ENCODE data around the gene RECQL5.
A peak's percentile ranks its signal among the peaks of the same experiment; 100 is the strongest.

Gene RECQL5

DNA sequence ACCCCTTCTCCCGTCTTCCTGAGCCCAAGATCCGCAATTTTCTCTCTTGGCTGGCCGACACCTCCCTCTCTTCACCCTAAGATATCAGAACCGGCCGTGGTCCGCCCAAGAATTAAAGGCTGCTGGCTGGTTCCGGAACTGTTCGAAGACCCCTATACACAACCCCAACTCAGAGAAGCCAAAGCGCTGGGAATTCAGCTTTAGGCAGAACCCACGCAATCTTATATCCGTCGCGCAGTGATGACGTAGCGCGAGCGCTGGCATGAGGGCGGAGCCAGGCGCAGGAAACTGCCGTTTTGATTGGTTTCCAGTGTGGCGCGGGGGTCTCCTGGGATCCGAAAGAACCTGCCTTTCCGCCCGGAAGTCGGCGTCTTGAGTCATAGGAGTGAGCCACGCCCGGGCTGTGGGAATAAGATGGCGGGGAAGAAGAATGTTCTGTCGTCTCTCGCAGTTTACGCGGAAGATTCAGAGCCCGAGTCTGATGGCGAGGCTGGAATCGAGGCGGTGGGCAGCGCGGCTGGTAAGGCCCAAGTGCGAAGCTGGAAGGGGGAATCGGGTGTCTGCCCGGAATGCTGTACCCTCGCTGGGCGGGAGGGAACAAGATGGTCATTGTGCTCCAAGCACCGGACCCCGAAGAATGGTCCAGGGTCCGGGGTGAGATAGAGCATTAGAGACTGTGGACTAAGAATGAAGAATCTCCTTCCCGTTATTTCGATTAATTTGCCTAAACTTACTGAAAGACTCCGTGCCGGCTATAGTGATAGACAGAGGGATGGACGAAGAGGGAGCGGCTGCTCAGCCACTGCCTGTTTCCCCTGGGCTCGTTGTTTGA lies at the start of gene RECQL5, which contains the start of gene SAP30BP:
RECQL5 (minus strand) TSS at position 196 of the 832 bp plus-strand sequence. CDS start 597 bp downstream, outside the sequence.
SAP30BP (plus strand) TSS at position 380 of the 832 bp plus-strand sequence; CDS start at position 415, 35 bp downstream.
- DNase-seq (ENCODE audit: low read depth in 2 of 2), result peak; percentile 96 to 97

DNA sequence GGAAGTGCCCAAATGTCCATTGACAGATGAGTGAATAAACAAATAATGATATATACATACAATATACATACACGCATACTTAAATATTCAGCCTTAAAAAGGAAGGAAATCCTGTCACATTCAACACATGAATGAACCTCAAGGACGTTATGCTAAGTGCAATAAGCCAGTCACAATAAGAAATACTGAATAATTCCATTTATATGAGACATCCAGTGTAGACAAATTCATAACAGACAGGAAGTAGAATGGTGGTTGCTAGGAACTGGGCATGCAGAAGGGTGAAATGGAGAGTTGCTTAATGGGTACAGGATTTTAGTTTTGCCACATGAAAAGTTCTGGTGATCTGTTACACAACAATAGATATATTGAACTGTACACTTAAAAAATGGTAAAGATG lies 45.5 kb upstream of the RECQL5 start:
- no peak for DNase-seq (ENCODE audit: low read depth in 2 of 2)

DNA sequence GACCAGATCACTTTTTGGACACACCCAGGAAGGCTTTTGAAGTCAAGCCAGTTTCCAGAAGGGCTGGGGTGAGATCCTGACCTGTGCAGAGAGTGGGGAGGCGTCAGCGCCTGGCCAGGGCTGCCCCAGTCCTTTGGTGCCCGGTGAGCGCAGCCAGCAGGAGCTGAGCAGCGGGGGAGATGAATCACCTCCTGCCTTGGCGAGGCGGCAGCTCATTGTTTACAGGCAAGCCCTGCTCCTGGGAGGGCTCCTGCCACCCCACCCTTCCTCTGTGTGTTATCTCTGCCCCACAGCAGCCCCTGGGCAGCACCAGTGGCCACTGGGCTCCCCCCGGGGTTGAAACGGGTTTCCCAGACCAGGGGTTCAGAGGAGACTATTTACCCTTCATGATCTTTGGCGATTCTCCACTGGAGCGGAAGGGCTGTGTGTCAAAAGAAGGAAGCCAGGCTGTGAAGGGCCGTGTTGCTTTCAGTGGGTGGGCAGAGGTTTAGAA lies 40.2 kb upstream of the RECQL5 start:
- no peak for DNase-seq (ENCODE audit: low read depth in 2 of 2)

DNA sequence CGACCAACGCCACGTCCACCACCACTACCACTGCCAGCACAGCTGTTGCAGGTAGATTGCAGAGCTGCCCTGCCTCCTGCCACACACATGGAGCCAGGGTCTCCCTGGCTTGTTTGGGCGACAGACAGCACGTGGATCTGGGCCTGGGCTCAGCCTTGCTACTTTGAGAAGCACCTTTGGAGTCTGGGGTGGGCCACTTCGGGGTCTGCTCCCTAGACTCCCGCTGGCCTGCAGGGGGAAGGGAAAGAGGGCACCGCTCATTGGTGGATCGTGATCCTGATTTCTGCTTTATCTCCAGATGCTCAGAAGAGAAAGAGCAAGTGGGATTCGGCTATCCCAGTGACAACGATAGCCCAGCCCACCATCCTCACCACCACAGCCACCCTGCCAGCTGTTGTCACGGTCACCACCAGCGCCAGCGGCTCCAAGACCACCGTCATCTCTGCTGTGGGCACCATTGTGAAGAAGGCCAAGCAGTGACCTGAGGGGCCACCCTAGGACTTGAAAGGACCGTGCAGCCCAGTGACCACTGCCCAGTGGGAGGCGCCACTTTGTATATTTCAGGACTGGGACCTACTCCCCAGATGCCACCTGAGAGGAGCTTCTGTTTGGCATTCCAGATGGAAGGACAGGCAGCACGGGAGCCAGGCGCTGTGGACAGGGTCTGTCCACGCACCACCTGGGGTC lies 39.2 kb upstream of the RECQL5 start:
- DNase-seq (ENCODE audit: low read depth in 2 of 2), result no peak

DNA sequence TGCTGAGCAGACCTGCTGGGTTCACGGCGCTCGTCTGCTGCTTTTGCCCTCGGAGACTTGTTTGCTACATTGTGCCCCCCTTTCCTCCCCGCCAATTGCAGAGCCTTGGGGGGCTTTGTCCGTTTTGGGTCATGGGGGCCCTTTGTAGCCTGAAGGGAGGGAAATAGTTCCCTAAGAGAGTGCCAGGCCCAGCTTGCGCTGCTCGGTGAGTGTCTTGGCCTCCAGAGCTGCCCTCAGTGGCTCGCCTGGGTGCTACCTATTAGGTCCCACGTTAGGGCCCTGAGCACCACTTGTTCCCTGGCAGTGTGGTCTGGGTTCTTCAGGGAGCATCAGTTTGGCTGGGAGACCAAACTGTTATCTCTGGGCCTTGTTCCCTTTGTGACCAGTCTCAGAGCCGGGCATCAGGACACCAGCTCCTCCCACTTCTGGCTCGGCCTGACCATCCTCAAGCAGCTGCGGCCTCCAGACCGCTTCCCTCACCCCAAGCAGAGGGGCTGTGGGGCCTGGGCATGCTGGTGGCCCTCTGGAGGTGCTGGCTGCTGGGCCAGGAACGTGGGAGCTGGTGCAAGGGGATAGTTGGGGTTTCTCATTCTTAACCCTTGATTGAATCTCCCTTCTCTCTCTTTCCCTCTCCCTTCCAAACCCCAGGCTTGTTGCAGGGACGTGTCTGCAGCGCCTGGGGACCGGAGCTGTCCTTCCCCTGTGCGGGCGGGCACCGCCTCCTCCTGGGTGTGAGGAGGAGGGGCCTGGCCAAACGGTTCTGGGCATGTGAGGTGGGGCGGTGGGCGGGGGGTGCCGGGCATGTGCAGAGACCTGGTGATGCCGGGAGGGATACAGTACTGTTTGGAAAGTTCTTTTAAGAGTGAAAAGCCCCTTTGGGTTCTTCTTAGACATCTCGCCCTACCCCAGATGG lies 38.3 kb upstream of the RECQL5 start:
- DNase-seq (ENCODE audit: low read depth in 2 of 2), result no peak

DNA sequence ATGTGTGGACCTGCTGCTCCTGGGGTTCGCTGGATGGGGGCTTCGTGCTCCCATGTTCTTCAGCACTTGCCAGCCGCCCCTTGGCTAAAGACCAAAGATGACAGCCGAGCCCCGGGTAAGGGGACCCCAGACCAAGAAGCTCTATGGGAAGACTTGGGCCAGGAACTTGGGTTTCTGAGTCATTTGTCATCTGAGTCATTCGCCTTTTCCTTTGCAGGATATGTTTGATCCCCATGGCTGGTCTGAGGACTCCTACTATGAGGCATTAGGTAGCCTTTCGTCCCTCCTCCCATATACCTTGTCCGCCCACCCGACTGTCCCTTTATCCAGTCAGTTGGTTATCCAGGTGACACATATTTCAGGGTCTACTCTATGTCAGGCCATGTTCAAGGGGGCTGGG lies 36.6 kb upstream of the RECQL5 start:
- no peak for DNase-seq (ENCODE audit: low read depth in 2 of 2)

DNA sequence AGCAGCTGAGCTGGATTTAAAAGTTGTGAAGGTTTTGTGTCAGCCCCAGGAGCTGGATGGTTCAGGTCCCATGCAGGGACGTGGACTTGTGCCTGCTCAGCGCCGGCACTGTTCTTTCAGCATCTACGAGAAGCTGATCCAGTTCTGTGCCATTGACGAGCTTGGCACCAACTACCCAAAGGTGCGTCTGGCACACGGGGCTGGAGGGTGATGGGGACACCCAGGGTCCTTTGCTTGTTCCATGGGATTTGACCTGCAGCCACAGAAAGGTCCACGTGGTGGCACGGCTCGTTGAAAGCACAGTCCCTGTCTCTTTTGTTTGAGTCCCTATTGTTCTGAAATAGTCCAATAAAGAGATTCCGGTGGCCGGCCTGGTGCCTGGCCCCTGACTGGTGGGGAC lies 36.2 kb upstream of the RECQL5 start:
- no peak for DNase-seq (ENCODE audit: low read depth in 2 of 2)

DNA sequence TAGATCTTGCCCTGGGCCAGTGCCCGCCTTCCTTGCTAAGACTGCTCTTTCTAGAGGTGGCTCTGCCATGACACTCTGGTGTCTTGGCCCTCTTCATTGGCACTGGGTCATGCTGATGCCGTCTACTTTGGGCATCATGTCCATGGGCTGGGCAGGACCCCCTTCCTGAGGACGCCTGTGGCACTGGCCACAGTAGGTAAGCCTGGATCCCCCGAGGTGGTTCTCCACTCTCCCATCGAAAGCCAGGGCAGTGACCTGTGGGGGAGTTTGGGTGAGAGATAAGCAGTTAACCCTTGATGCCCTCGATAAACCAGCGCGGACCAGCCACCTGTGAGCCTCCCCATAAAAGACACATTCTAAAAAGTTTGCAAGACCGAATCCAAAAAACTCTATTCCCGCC lies 34.3 kb upstream of the RECQL5 start:
- DNase-seq (ENCODE audit: low read depth in 2 of 2), result no peak

DNA sequence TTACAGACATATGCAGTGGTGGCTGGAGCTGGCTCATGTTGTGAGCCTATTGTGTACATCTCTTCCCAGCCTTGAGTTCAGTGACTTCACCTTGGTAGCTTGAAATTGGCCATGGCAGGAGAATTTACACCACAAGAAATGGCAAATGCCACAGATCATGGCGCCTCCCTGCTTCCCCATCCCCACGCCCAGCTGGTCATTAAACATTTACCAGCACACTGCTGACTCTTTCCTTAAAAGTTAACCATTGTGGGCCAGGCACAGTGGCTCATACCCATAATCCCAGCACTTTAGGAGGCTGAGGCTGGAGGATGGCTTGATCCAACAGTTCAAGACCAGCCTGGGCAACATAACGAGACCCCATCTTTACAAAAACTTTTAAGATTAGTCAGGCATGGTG lies 31.7 kb upstream of the RECQL5 start:
- no peak for DNase-seq (ENCODE audit: low read depth in 2 of 2)

DNA sequence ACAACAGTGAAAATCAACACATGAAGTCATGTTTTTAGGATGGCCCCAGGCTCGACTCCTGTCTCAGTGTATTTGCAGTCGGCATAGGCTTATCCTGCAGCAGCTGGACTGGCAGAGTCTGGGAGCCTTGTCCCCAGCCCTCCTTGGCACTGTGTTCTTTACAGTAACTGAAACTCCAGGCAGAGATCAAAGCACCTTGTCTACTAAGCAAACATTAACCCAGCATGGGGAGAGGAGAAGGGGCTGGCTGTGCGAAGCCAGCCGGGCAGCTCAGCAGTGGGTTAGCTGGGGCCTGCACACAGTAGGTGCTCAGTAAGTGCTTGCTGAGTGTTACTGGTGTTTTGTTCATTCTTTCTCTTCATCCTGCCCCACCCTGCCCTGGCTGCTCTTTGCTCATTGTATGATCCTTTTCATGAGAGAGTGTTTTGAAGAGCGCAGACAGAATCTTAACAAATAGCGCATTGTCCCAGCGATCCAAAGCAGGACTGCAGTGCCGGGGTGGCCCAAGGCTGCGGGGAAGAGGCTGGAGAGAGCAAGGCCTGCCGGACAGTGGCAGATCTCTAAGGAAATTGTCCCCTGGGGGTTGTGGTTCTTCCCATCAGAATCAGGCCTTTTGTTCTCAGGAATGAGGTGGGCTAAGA lies 30.8 kb upstream of the RECQL5 start:
- DNase-seq (ENCODE audit: low read depth in 2 of 2), result no peak

DNA sequence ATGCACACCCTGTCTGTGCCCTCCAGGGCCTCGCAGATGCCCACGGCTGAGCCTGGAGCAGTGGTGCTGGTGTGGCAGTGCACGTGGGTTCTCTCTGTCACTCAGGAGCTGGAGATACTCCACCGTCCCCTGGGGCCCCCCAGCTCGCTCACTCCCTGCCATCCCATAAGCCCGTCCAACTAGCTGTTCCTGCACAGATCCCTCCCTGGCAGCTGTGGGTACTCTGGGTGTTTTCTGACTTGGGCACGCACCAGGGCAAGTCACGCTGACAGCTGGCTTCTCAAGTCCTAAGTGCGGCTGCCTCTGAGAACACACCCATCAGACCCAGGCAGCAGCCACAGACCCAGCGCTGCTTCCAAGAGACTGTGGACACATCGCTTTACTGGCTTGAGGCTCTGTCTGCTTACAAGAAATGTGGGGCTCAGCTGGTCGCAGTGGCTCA lies 28.9 kb upstream of the RECQL5 start:
- no peak for DNase-seq (ENCODE audit: low read depth in 2 of 2)

DNA sequence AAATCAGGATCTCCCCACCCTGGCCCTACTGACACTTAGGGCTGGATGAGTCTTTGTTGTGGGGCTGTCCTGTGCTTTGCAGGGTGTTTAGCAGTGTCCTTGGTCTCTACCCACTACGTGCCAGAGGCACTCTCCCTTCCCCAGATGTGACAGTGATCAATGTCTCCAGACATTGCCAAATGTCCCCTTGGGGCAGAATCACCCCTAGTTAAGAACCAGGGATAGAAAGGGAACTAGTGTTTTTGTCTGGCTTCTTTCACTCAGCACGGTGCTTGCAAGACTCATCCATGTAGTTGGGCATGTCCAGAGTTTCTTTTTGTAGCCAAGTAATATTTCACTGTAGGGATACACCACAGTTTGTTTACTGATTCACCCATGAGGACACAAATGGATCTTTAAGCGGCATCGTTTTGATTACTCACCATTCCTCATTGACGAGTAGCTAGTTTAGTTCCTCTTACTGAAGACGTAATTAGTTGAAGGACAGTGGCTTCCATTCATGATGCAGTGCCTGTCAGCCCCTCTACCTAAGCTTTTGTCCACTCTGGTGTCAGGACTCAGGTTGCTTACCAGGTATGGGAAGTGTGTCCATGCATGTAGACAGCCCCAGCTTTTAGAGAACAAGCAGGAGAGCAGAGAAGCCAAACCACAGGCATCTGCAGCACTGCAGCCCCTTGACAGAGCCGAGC lies 28.3 kb upstream of the RECQL5 start:
- DNase-seq (ENCODE audit: low read depth in 2 of 2), result no peak

DNA sequence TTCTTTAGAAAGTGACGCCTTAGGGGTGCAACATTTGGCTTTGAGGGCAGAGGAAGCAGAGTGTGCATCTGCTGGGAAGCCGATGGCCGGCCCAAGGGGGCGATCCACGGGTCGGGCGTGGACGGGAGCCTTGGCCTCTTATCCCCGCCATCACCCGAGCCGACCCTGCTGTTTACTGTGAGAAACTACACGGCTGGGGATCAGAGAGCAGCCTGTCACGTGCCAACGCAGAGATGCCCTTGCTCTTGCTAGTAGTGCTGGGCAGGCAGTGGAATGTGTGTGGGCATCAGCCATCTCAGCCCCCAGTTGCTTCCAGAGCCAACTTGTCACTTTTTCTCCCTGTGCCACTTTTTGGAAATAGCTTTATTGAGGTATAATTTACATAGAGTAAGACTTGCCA lies 27.6 kb upstream of the RECQL5 start:
- DNase-seq (ENCODE audit: low read depth in 2 of 2), result no peak

DNA sequence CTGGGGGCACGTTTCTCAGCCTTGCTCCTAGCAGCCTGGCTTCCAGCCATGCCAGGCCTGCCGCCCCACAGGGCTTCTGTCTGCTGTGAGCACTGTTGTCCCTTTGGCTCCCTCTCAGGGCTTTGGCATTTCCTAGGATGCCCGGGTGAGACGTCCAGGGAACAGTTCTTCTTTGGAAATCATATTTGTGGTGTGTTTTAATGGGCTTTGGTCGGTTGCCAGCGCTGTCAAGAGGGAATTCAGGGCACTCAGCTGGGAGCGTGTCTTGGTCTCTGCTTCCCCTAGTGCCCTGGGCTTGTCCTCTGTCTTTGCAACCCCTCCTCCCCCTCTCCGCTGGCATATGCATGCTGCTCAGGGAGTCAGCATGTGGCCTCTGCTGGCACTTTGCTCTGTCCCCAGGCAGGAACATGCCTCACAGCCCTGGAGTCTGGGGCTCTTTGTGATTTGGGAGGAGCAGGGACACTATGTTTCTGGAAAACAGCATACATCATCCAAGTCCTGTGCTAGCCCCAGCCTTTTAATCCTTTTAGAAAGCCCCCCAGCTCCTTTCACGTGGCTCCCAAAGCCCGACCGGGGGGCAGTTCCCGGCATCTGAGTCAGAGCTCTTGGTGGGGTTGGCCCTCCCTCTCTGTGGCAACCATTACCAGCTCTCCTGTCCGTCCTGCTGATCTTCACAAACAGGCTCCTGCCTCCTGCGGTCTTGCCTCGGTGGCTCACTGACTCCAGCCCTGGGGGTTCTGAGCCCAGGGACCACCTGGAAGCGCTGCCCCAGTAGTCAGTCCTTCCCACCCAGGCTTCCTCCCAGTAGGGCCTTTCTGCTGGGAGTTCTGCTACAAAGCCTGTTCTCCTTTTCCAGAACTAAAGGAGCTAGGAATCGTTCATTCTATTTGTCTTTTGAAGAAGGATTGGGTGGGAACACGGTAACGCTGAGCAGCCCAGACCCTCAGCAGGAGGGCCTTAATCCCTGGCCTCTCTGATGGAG lies 26.8 kb upstream of the RECQL5 start:
- DNase-seq (ENCODE audit: low read depth in 2 of 2), result no peak

DNA sequence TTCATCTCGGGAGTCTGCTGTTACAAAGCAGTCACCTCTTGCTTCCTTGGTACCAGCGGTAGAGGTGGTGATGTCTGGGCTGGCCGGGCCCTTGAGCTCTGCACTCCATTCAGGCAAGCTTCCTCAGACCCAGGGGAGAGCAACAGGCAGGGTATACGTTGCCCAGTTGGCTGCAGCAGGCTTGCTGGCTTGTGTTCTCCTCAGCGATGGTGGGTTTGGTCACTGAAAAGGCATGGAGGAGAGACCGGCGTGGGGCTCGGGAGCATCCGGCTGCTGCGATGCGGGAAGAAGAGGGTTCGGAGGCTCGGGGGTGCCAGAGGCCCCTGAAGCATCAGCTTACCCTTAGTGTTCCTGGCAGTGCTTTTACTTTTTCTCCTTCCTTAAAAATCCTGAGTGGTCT lies 26.0 kb upstream of the RECQL5 start:
- DNase-seq (ENCODE audit: low read depth in 2 of 2), result no peak

DNA sequence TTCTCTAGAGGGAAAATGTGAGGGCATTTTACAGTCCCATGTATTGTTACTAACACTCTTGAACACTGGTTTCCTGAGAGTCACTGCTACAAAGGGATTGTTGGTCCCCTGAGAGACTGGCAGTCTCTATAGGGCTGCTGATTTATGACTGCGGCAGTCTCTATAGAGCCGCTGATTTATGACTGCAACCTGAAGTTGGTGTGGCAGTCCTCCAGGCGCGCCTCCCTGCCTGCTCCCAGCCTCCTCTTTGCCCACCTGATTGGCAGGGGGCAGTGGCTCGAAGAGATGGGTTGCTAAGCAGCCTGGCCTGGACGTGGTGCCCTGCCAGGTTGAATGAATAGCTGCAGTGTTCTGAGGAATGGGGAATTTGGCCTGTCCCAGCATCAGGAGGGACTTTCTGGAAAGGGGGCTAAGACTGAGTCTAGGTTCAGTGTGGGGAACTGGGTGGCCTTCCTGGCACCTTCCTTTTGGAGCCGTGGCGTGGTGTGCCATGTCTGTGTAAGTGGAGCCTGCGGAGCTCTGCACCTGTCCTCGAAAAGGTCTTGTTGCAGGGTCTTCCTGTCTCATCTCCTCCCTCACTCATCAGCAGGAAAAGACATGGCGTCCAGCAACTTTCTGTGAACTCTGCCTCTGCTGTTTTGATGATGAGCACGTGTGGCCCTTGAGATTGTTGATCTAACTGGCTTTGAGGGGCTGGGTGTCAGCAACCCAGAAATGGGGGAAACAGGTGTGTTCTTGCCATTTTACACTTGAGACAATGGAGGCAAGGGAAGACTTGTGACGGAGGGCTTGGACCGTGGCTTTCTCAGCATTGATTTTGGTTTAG lies 25.1 kb upstream of the RECQL5 start:
- DNase-seq (ENCODE audit: low read depth in 2 of 2), result no peak

DNA sequence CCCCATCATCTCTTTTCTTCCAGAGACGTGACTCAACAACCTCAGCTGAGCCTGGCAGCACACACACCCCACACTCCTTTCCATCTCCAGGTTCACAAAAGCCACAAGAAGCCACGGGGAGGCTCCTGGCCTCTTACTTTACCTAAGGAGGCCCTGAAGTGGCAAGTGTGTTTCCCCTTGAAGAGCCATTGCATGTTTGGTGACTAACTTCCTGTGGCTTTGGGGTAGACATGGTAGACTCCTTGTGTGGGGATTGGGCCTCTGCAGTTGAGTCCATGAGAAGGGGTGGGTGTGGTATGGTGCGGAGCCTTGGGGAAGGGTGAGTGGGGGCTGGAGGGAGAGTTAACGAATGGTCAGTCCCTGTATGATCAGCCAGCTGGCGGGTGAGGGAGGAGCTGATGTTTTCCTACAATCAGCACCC lies 24.4 kb upstream of the RECQL5 start:
- DNase-seq (ENCODE audit: low read depth in 2 of 2), result no peak

DNA sequence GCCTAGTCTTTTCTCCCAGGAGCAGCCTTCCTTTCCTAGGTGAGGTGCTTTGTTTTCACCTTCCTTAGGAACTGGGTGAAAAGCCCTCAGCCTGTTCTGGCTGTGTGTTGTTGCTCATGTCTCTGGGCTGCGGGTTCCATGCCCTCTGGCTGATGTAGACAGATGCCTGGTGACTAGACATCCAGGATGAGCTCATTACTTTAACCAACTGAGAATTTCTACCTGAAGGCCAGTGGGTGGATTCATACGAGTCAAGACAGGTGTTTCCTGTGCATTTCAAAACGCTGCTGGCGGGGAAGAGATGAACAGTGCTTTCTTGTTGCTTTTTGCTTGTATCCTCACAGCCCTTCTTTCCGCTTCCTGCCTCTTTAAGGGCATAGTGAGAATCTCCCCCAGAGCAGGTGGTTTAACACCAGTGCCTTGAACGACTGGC lies 22.5 kb upstream of the RECQL5 start:
- peak in 1 of 2 donors; percentile 15 for DNase-seq (ENCODE audit: low read depth in 2 of 2)

Data from stimulated activated CD8-positive, alpha-beta memory T cell treated with anti-CD3 and anti-CD28 coated beads, Interleukin-7, amount 100 ng/mL, for 4 hours (primary cell).